ENCODE measurements around the gene KRTDAP.

DNA sequence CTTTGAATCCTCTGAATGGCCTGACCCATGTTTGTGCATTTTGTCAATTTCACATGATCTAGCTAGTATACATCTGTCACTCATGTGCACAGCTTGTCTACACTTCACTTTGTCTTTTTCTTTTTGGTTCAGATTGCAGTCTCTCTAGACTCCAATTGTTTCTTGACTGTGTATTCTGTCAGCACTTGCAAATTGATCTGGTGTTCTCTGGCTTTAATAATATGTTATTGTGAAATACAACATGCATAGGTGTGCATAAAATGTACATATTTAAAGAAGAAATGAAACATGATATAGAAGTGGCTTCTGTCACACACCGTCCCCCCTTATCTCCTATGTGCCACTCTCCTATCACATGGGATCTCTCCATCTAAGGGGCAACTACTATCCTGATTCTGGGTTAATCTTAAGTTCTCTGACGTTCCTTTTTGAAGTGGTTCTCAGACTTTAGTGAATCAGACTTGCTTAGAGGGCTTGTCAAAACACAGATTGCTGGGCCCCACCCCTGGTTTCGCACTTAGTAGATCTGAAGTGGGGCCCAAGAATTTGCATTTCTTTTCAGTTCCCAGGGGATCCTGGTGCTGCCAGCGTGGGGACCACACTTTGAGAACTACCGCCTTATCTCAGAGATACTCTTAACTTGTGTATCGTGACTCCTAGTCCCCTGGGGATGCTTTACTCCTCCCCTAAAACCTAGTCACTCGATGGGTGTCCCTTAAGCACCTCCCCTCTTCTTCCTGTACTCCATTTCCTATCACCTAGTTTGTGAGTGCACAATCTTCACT, 5.8 kb downstream of the KRTDAP start:
- TF ChIP-seq ZNF423 (CRISPR knock-in tag; IDR thresholded peaks at IDR 0.05), result no peak
- no peak for TF ChIP-seq KAT7 (CRISPR knock-in tag; IDR thresholded peaks at IDR 0.05; ENCODE audit: borderline replicate concordance)
- TF ChIP-seq, protein P1, sequence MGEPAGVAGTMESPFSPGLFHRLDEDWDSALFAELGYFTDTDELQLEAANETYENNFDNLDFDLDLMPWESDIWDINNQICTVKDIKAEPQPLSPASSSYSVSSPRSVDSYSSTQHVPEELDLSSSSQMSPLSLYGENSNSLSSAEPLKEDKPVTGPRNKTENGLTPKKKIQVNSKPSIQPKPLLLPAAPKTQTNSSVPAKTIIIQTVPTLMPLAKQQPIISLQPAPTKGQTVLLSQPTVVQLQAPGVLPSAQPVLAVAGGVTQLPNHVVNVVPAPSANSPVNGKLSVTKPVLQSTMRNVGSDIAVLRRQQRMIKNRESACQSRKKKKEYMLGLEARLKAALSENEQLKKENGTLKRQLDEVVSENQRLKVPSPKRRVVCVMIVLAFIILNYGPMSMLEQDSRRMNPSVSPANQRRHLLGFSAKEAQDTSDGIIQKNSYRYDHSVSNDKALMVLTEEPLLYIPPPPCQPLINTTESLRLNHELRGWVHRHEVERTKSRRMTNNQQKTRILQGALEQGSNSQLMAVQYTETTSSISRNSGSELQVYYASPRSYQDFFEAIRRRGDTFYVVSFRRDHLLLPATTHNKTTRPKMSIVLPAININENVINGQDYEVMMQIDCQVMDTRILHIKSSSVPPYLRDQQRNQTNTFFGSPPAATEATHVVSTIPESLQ (CRISPR knock-in tag; IDR thresholded peaks at IDR 0.05), result no peak
- no peak for TF ChIP-seq MYBL2 (CRISPR knock-in tag; IDR thresholded peaks at IDR 0.05)
